Uterus (tissue), 2 donors: Measurements from ENCODE around the gene PPBP.

Source experiments
- CTCF ChIP-seq, 4 experiments: fragments of 200-600 bp in 2 of 4; fragments of 450-650 bp in 2 of 4; sonication (generic) in 2 of 4; IDR thresholded peaks; one replicate each; pipeline ENCODE4 v1.5.1; 2016 to 2019; ENCODE audit warnings: antibody characterized with exemption in 4 of 4, mild to moderate bottlenecking in 2 of 4, moderate library complexity in 1 of 4
- POLR2A ChIP-seq, 2 donors: fragments of 450-650 bp; IDR thresholded peaks; one replicate each; pipeline ENCODE4 v1.6.1; 2016; ENCODE audit warnings: antibody characterized with exemption in 2 of 2, mild to moderate bottlenecking in 1 of 2, moderate library complexity in 1 of 2

GRCh38 chr4:73990988-73991741 is 3.2 kb upstream of the PPBP start:
- TF ChIP-seq CTCF (IDR thresholded peaks at IDR 0.05), result no peak
- no peak for TF ChIP-seq POLR2A (IDR thresholded peaks at IDR 0.05)
